ENCODE measurements around the gene CUL2.

The CUL2 gene

DNA sequence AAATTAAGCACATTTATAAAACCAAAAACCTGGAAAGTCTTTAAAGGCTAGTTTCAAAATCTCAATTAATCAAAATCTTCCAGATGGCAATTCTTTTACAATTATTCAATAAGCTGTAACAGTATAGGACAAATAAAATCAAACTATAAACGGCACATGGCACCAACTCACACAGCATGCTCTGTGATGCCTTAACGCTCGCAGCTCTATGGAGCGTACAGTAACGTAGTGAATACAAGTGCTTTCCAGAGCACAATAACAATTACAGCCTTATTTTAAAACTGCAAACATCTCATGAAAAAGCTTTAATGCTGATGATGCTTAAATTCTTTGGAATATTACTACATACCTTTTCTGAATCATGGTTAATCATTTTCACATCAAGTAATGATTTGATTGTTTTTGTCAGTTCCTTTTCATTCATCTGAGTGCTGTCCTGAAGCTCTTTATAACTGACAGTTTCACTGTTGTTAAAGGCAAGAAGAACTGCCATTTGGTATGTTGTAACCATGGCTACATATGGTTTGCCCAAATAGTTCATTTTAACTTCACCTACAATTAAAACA is 74.2 kb downstream of the CUL2 start:
- TF ChIP-seq PAX5 (IDR thresholded peaks at IDR 0.05; ENCODE audit: insufficient read depth, low read length, severe bottlenecking) = no peak
- TF ChIP-seq POLR2AphosphoS5 (IDR thresholded peaks at IDR 0.05; ENCODE audit: low read depth, low read length) = no peak
- TF ChIP-seq POU2F2 (IDR thresholded peaks at IDR 0.05; ENCODE audit: low read depth, low read length) = no peak
- no peak for TF ChIP-seq POLR2A (IDR thresholded peaks at IDR 0.05; ENCODE audit: low read depth, low read length)
- TF ChIP-seq SPI1 (IDR thresholded peaks at IDR 0.05; ENCODE audit: low read depth, low read length) = no peak
- no peak for TF ChIP-seq TAF1 (IDR thresholded peaks at IDR 0.05; ENCODE audit: low read depth, low read length)
- DNase-seq (ENCODE audit: insufficient read length, low spot score) (no peak), FAIRE-seq (no peak)

DNA sequence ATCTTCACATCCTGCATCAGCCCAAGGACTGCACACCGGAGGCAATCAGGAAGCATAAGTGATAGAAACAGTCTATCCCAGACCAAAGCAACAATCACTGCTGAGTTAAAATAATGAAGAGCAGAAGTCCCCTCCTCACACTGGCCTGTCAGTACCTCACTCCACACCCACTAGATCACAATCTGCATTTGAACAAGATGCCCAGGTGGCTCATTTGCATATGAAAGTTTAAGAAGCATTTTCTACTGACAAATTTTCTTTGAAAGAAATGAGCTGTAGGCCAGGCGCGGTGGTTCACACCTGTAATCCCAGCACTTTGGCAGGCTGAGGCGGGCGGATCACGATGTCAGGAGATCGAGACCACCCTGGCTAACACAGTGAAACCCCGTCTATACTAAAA is 77.4 kb downstream of the CUL2 start:
- TF ChIP-seq PAX5 (IDR thresholded peaks at IDR 0.05; ENCODE audit: insufficient read depth, low read length, severe bottlenecking) (no peak), SPI1 (IDR thresholded peaks at IDR 0.05; ENCODE audit: low read depth, low read length) (no peak), TAF1 (IDR thresholded peaks at IDR 0.05; ENCODE audit: low read depth, low read length) (no peak), POU2F2 (IDR thresholded peaks at IDR 0.05; ENCODE audit: low read depth, low read length) (no peak), POLR2A (IDR thresholded peaks at IDR 0.05; ENCODE audit: low read depth, low read length) (no peak), POLR2AphosphoS5 (IDR thresholded peaks at IDR 0.05; ENCODE audit: low read depth, low read length) (no peak)
- DNase-seq (ENCODE audit: insufficient read length, low spot score) (no peak), FAIRE-seq (no peak)

DNA sequence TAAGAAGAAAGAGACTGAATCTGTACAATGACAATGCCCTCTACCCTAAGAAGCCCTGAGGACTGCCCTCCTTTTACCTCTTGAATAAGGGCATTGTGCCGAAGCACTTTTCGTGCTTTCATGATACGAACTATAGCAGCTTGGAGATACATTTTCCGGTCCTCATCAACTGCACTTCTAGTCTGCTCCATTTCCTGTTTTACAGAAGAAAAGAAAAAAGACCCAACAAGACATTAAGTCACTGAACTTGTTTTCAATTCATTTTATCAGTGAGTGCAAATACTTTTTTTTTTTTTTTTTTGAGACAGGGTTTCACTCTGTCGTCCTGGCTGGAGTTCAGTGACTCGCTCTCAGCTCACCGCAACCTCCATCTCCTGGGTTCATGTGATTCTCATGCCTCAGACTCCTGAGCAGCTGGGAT is 78.4 kb downstream of the CUL2 start:
- TF ChIP-seq SPI1 (IDR thresholded peaks at IDR 0.05; ENCODE audit: low read depth, low read length) (no peak), POLR2AphosphoS5 (IDR thresholded peaks at IDR 0.05; ENCODE audit: low read depth, low read length) (no peak), POLR2A (IDR thresholded peaks at IDR 0.05; ENCODE audit: low read depth, low read length) (no peak), PAX5 (IDR thresholded peaks at IDR 0.05; ENCODE audit: insufficient read depth, low read length, severe bottlenecking) (no peak), TAF1 (IDR thresholded peaks at IDR 0.05; ENCODE audit: low read depth, low read length) (no peak), POU2F2 (IDR thresholded peaks at IDR 0.05; ENCODE audit: low read depth, low read length) (no peak)
- DNase-seq (ENCODE audit: insufficient read length, low spot score) = no peak
- FAIRE-seq = no peak

DNA sequence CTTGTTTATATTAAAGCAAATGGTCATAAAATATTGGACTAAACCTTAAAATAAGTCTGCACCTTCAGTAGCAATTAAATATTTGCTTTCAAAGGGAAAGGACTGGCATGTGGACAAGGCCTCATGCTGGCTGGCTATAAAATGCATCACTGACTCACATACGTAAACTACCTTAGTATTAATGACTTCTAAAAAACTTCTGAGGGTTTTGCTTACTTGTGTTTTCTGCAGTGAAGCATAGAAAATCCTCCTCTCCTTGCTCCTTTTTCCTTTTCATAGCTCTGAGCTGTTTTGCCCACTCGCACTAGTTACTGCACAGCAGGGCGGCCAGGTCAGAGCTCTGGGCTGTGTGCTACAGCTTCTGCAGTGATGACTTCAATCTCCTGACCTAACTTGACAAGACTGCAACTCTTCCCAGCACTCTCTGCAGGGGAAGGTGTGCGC is 82.3 kb downstream of the CUL2 start:
- FAIRE-seq (no peak), DNase-seq (ENCODE audit: insufficient read length, low spot score) (no peak)
- no peak for TF ChIP-seq SPI1 (IDR thresholded peaks at IDR 0.05; ENCODE audit: low read depth, low read length)
- TF ChIP-seq PAX5 (IDR thresholded peaks at IDR 0.05; ENCODE audit: insufficient read depth, low read length, severe bottlenecking) = no peak
- TF ChIP-seq POLR2AphosphoS5 (IDR thresholded peaks at IDR 0.05; ENCODE audit: low read depth, low read length) = no peak
- no peak for TF ChIP-seq POLR2A (IDR thresholded peaks at IDR 0.05; ENCODE audit: low read depth, low read length)
- no peak for TF ChIP-seq TAF1 (IDR thresholded peaks at IDR 0.05; ENCODE audit: low read depth, low read length)
- TF ChIP-seq POU2F2 (IDR thresholded peaks at IDR 0.05; ENCODE audit: low read depth, low read length) = no peak

DNA sequence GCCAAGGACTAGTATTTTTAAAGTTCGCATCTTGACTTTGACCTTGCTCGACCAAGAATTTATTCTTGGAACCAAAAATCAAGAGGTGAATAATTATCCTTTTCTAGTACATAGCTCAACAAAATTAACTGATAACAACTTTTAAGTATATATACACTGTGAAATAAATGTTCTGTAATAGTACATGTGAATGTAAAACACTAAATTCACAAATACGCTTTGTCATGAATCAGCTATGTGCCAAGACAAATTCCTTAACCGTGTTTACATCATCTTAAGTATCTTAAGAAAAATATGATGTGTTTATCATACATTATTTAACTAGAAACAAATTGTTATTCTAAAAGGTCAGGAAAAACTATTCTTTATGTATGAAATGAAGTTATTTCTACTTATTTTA is 83.3 kb downstream of the CUL2 start:
- no peak for TF ChIP-seq TAF1 (IDR thresholded peaks at IDR 0.05; ENCODE audit: low read depth, low read length)
- no peak for TF ChIP-seq PAX5 (IDR thresholded peaks at IDR 0.05; ENCODE audit: insufficient read depth, low read length, severe bottlenecking)
- TF ChIP-seq POU2F2 (IDR thresholded peaks at IDR 0.05; ENCODE audit: low read depth, low read length) = no peak
- no peak for TF ChIP-seq SPI1 (IDR thresholded peaks at IDR 0.05; ENCODE audit: low read depth, low read length)
- TF ChIP-seq POLR2AphosphoS5 (IDR thresholded peaks at IDR 0.05; ENCODE audit: low read depth, low read length) = no peak
- TF ChIP-seq POLR2A (IDR thresholded peaks at IDR 0.05; ENCODE audit: low read depth, low read length) = no peak
- DNase-seq (ENCODE audit: insufficient read length, low spot score) = no peak
- FAIRE-seq = no peak

DNA sequence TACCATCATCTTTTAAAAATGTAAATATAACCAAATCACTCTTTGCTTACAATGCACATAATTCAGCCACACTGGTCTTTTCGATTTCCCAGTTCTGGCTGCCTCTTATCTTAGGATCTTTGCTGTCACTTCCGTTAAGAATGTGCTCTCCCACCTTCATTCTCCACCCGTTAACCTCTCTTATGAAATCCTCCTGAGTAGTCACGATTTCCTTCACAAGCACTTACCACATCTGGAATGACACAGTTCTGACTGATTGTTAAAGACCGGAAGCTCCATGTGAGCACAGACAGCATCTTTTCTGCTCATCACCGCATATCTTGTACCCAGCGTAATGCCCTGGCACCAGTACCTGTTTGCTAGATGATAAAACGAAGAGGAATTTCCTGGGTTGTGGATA is 84.3 kb downstream of the CUL2 start:
- TF ChIP-seq SPI1 (IDR thresholded peaks at IDR 0.05; ENCODE audit: low read depth, low read length) (no peak), POLR2A (IDR thresholded peaks at IDR 0.05; ENCODE audit: low read depth, low read length) (no peak), POU2F2 (IDR thresholded peaks at IDR 0.05; ENCODE audit: low read depth, low read length) (no peak)
- no peak for FAIRE-seq
- no peak for DNase-seq (ENCODE audit: insufficient read length, low spot score)

DNA sequence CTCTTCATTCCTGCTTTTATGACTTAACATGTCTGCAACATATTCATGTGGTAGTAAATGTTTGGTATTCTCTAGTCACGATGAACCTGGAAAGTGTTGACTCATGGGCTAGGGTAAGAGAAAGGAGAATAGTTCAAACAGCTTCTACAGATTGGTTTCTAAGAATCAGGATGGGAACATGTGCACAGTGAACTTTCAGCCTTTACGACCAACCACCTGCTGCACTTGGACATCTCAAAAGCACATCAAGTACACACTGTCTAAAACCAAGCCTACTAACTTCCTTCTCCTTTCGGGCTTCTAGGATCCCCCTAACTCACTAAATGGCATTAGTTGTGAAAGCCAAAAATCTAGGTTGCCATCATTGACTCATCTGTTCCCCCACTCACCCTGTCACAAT is 85.5 kb downstream of the CUL2 start:
- no peak for TF ChIP-seq PAX5 (IDR thresholded peaks at IDR 0.05; ENCODE audit: insufficient read depth, low read length, severe bottlenecking)
- TF ChIP-seq POLR2AphosphoS5 (IDR thresholded peaks at IDR 0.05; ENCODE audit: low read depth, low read length) = no peak
- TF ChIP-seq SPI1 (IDR thresholded peaks at IDR 0.05; ENCODE audit: low read depth, low read length) = no peak
- no peak for TF ChIP-seq TAF1 (IDR thresholded peaks at IDR 0.05; ENCODE audit: low read depth, low read length)
- no peak for TF ChIP-seq POU2F2 (IDR thresholded peaks at IDR 0.05; ENCODE audit: low read depth, low read length)
- no peak for TF ChIP-seq POLR2A (IDR thresholded peaks at IDR 0.05; ENCODE audit: low read depth, low read length)
- no peak for FAIRE-seq
- DNase-seq (ENCODE audit: insufficient read length, low spot score) = no peak

DNA sequence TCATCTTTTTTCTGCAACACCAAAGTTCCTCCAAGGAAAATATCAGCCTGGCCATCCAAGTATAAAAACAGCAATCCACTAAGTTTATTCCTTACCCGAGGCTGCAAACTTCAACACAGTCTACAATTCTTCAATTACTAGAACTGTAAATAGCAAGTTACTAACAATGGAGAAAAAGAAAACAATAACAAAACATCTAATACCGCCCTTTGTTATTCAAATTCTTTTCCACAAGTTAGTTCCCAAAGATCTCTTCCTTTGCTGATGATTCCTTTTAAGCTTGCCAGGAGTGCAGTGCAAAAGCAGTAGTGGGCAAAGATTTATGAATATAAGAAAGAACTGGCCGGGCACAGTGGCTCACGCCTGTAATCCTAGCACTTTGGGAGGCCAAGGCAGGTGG is 86.2 kb downstream of the CUL2 start:
- FAIRE-seq (no peak), DNase-seq (ENCODE audit: insufficient read length, low spot score) (no peak)
- TF ChIP-seq SPI1 (IDR thresholded peaks at IDR 0.05; ENCODE audit: low read depth, low read length) = no peak
- TF ChIP-seq POU2F2 (IDR thresholded peaks at IDR 0.05; ENCODE audit: low read depth, low read length) = no peak
- TF ChIP-seq TAF1 (IDR thresholded peaks at IDR 0.05; ENCODE audit: low read depth, low read length) = no peak
- no peak for TF ChIP-seq POLR2A (IDR thresholded peaks at IDR 0.05; ENCODE audit: low read depth, low read length)
- no peak for TF ChIP-seq POLR2AphosphoS5 (IDR thresholded peaks at IDR 0.05; ENCODE audit: low read depth, low read length)
- TF ChIP-seq PAX5 (IDR thresholded peaks at IDR 0.05; ENCODE audit: insufficient read depth, low read length, severe bottlenecking) = no peak

DNA sequence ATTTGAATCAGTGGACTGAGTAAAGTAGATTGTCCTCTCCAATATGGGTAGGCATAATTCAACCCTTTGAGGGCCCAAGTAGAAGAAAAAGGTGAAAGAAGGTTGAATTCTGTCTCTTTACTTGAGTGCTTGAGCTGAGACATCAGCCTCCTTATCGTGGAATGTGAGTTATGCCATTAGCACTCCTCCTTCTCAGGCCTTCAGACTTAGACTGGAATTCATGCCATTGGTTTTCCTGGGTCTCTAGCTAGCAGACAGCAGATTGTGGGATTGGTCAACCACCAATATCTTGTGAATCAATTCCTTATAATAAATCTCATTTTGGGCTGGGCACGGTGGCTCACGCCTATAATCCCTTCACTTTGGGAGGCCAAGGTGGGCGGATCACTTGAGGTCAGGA is 89.2 kb downstream of the CUL2 start:
- TF ChIP-seq POU2F2 (IDR thresholded peaks at IDR 0.05; ENCODE audit: low read depth, low read length) (no peak), TAF1 (IDR thresholded peaks at IDR 0.05; ENCODE audit: low read depth, low read length) (no peak), POLR2AphosphoS5 (IDR thresholded peaks at IDR 0.05; ENCODE audit: low read depth, low read length) (no peak), POLR2A (IDR thresholded peaks at IDR 0.05; ENCODE audit: low read depth, low read length) (no peak), PAX5 (IDR thresholded peaks at IDR 0.05; ENCODE audit: insufficient read depth, low read length, severe bottlenecking) (no peak), SPI1 (IDR thresholded peaks at IDR 0.05; ENCODE audit: low read depth, low read length) (no peak)
- FAIRE-seq = no peak
- no peak for DNase-seq (ENCODE audit: insufficient read length, low spot score)

DNA sequence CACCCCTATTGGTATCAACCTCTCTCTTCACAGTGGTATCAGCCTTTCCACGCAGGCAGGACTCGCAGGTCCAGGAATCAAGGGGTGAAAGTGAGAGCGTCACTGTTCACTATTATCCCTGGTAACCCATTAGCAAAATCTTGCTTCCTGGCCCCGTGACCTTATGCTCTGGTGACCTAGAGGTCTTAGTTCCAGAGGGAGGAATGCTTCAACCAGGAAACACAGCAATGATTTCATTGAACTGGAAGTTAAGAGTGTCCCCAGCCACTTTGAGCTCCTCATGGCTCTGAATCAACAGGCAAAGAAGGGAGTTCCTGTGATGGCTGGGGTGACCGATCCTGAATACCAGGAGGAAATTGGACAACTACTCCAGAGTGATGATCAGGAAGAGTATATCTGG is 90.6 kb downstream of the CUL2 start:
- no peak for DNase-seq (ENCODE audit: insufficient read length, low spot score)
- TF ChIP-seq TAF1 (IDR thresholded peaks at IDR 0.05; ENCODE audit: low read depth, low read length) (no peak), POLR2A (IDR thresholded peaks at IDR 0.05; ENCODE audit: low read depth, low read length) (no peak), SPI1 (IDR thresholded peaks at IDR 0.05; ENCODE audit: low read depth, low read length) (no peak), PAX5 (IDR thresholded peaks at IDR 0.05; ENCODE audit: insufficient read depth, low read length, severe bottlenecking) (no peak), POU2F2 (IDR thresholded peaks at IDR 0.05; ENCODE audit: low read depth, low read length) (no peak), POLR2AphosphoS5 (IDR thresholded peaks at IDR 0.05; ENCODE audit: low read depth, low read length) (no peak)
- no peak for FAIRE-seq

Measured in GM12891 (cell line).